ENCODE data around the gene MEGF6.

Gene MEGF6

GRCh38 chr1:3459051-3459908, 152.0 kb downstream of the MEGF6 start:
- no peak for TF ChIP-seq CTCF (conservative IDR thresholded peaks at IDR 0.05)
- H3K27ac ChIP-seq = peak overlapping the region; percentile 67

GRCh38 chr1:3457910-3458883, 153.1 kb downstream of the MEGF6 start:
- peak overlapping the region; percentile 11 for H3K27ac ChIP-seq
- TF ChIP-seq CTCF (conservative IDR thresholded peaks at IDR 0.05) = no peak

GRCh38 chr1:3456964-3457909, 154.1 kb downstream of the MEGF6 start:
- peak overlapping the region; percentile 8; the same call in 1 of the 2 replicates for H3K27ac ChIP-seq
- TF ChIP-seq CTCF (conservative IDR thresholded peaks at IDR 0.05) = no peak

GRCh38 chr1:3456449-3456963, 154.8 kb downstream of the MEGF6 start:
- peak overlapping the region; percentile 8; the same call in 1 of the 2 replicates for H3K27ac ChIP-seq
- TF ChIP-seq CTCF (conservative IDR thresholded peaks at IDR 0.05) = no peak

GRCh38 chr1:3455670-3456448, 155.4 kb downstream of the MEGF6 start:
- H3K27ac ChIP-seq = peak overlapping the region; percentile 94
- no peak for TF ChIP-seq CTCF (conservative IDR thresholded peaks at IDR 0.05)
